HepG2 (cell line): ENCODE results near the gene NOTUM. TPM values are rescaled to one million over a fixed set of nuclear protein-coding genes. Genes with fewer than 3 reads are reported as not detected.
A peak's percentile ranks its signal among the peaks of the same experiment; 100 is the strongest.

Experiments used
- GATA4 ChIP-seq: sonication (generic); IDR thresholded peaks from 2 replicates; pipeline ENCODE4 v1.6.1; 2016; ENCODE audit warnings: antibody characterized with exemption, low read depth, borderline replicate concordance
- MED13 ChIP-seq: sonication (generic); formaldehyde crosslinking; IDR thresholded peaks from 2 replicates; pipeline ENCODE4 v1.5.0; 2020; ENCODE audit warnings: missing genetic modification reagents
- MLLT10 ChIP-seq: sonication (generic); formaldehyde crosslinking; IDR thresholded peaks from 2 replicates; pipeline ENCODE4 v1.4.0; 2020; ENCODE audit warnings: missing genetic modification reagents
- NAIF1 ChIP-seq: sonication (generic); formaldehyde crosslinking; IDR thresholded peaks from 2 replicates; pipeline ENCODE4 v1.5.0; 2020; ENCODE audit warnings: mild to moderate bottlenecking, missing genetic modification reagents, borderline replicate concordance
- NFATC3 ChIP-seq: sonication (generic); formaldehyde crosslinking; IDR thresholded peaks from 2 replicates; pipeline ENCODE4 v1.5.1; 2020; ENCODE audit warnings: mild to moderate bottlenecking, missing genetic modification reagents
- POLR2A ChIP-seq, 2 experiments: IDR thresholded peaks; 2 replicates each; pipeline ENCODE4 v1.6.1; 2011; ENCODE audit warnings: low read depth in 2 of 2, low read length in 2 of 2, mild to moderate bottlenecking in 1 of 2, moderate library complexity in 1 of 2; ENCODE audit not compliant: insufficient read depth in 1 of 2
- RARA ChIP-seq: IDR thresholded peaks from 2 replicates; pipeline ENCODE4 v1.6.1; 2016; ENCODE audit warnings: missing genetic modification reagents, missing compliant biosample characterization
- SIN3A ChIP-seq: IDR thresholded peaks from 2 replicates; pipeline ENCODE4 v1.6.1; 2011; ENCODE audit warnings: low read depth, mild to moderate bottlenecking, control low read depth, low read length, borderline replicate concordance
- SMAD3 ChIP-seq: sonication (generic); formaldehyde crosslinking; IDR thresholded peaks from 2 replicates; pipeline ENCODE4 v1.4.0; 2020; ENCODE audit warnings: missing genetic modification reagents
- SOX13 ChIP-seq, 3 experiments: fragments of 450-650 bp in 1 of 3; sonication (generic) in 1 of 3; formaldehyde crosslinking in 1 of 3; IDR thresholded peaks in 2 of 3; conservative IDR thresholded peaks in 1 of 3; 2 replicates each; pipeline versions ENCODE4 v1.5.0 to v1.6.1; 2016 to 2020; ENCODE audit warnings: antibody characterized with exemption in 1 of 3, mild to moderate bottlenecking in 1 of 3, missing compliant biosample characterization in 1 of 3, missing genetic modification reagents in 1 of 3, moderate library complexity in 1 of 3
- SPEN ChIP-seq: sonication (generic); formaldehyde crosslinking; IDR thresholded peaks from 2 replicates; pipeline ENCODE4 v1.5.1; 2020; ENCODE audit warnings: low read depth, mild to moderate bottlenecking, missing genetic modification reagents
- TBX2 ChIP-seq: sonication (generic); formaldehyde crosslinking; IDR thresholded peaks from 2 replicates; pipeline ENCODE4 v1.5.0; 2020; ENCODE audit warnings: missing genetic modification reagents, mild to moderate bottlenecking, borderline replicate concordance
- ZBTB7B ChIP-seq: sonication (generic); formaldehyde crosslinking; IDR thresholded peaks from 2 replicates; pipeline ENCODE4 v1.4.0; 2020; ENCODE audit warnings: missing genetic modification reagents
- ZNF292 ChIP-seq: sonication (generic); formaldehyde crosslinking; IDR thresholded peaks from 2 replicates; pipeline ENCODE4 v1.8.1; 2022; ENCODE audit warnings: mild to moderate bottlenecking, low read depth, missing genetic modification reagents, borderline replicate concordance
- ZNF354B ChIP-seq: sonication (generic); formaldehyde crosslinking; IDR thresholded peaks from 2 replicates; pipeline ENCODE4 v1.8.0; 2022; ENCODE audit warnings: mild to moderate bottlenecking, missing genetic modification reagents
- ZNF709 ChIP-seq: sonication (generic); formaldehyde crosslinking; IDR thresholded peaks from 2 replicates; pipeline ENCODE4 v1.5.0; 2020; ENCODE audit warnings: mild to moderate bottlenecking, missing genetic modification reagents
- ZNF775 ChIP-seq: sonication (generic); formaldehyde crosslinking; IDR thresholded peaks from 2 replicates; pipeline ENCODE4 v1.4.0; 2020; ENCODE audit warnings: missing genetic modification reagents, mild to moderate bottlenecking, moderate library complexity, borderline replicate concordance
- polyA plus RNA-seq, 8 experiments: library from polyadenylated mRNA; depleted of rRNA in 3 of 8; stranded (reverse) in 7 of 8; unstranded in 1 of 8; fragments of >200 nt; fragmentation: Illumina TruSeq in 4 of 8; extraction: Trizol in 4 of 8; gene quantifications; 2 replicates each; pipeline versions ENCODE4 v1.2.1 to v1.2.3, GENCODE V29; 2011 to 2016; ENCODE audit warnings: low read depth in 4 of 8, missing spikeins in 1 of 8, mixed read lengths in 1 of 8; ENCODE audit not compliant: insufficient read depth in 1 of 8
- total RNA-seq, 5 experiments: library from RNA; depleted of rRNA; stranded (reverse); fragments of >200 nt; fragmentation: Illumina TruSeq; extraction: Trizol; gene quantifications; 2 replicates each; pipeline ENCODE4 v1.2.3, GENCODE V29; 2016; ENCODE audit warnings: low read depth in 1 of 5
- TF ChIP-seq, protein P1 (sequence below): sonication (generic); formaldehyde crosslinking; IDR thresholded peaks from 2 replicates; pipeline ENCODE4 v1.5.0; 2020; ENCODE audit warnings: mild to moderate bottlenecking, missing genetic modification reagents, moderate library complexity
- TF ChIP-seq, protein P2 (sequence below): sonication (generic); formaldehyde crosslinking; IDR thresholded peaks from 2 replicates; pipeline ENCODE4 v1.5.0; 2020; ENCODE audit warnings: missing genetic modification reagents
- TF ChIP-seq, protein P3 (sequence below): sonication (generic); formaldehyde crosslinking; IDR thresholded peaks from 2 replicates; pipeline ENCODE4 v1.4.0; 2020; ENCODE audit warnings: low read depth, mild to moderate bottlenecking, missing genetic modification reagents
- TF ChIP-seq, protein P4 (sequence below): IDR thresholded peaks from 2 replicates; pipeline ENCODE4 v1.6.1; 2018; ENCODE audit warnings: missing genetic modification reagents
- TF ChIP-seq, protein P5 (sequence below): IDR thresholded peaks from 2 replicates; pipeline ENCODE4 v1.6.1; 2016; ENCODE audit warnings: missing genetic modification reagents, missing compliant biosample characterization
- TF ChIP-seq, protein P6 (sequence below): sonication (generic); formaldehyde crosslinking; conservative IDR thresholded peaks from 2 replicates; pipeline ENCODE4 v1.5.0; 2020; ENCODE audit warnings: missing genetic modification reagents

The NOTUM gene
- total and polyA plus RNA-seq, 2 of the 13 experiments (the other 11 are each of a cell fraction or from before 2014, with no cell fraction given): 150 to 160 TPM

DNA sequence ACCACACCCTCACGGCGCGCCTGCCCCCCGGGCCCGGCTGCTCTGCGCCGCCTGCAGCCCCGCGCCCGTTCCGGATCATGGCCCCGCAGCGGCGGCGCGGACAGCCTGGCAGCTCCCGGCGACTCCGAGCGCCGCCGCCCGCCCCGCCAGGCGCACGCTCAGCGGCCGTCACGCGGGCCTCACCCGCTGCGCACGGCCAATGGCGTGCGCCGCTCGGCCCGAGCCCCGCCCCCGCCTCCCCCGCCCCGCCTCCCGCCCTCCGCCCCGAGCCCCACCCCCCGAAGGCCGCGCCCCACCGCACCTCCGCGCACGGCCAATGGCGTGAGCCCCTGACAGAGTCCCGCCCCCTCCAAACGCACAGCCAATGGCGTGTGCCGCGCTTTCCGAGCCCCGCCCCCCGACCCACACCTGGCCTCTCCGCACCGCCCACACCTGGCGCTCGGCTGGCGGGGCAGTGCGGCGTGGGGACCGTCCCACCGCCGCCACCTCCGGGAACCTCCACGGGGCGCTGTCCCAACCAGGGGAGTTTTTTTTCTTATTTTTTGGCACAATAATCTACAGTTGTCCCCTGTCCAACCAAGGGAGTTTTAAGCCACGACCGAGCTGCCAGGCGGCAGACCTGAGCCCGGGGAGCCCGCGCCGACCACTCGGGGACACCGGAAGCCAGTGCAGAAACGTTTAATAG is 49.6 kb downstream of the NOTUM start, which contains the start of gene PCYT2 (continued):
- TF ChIP-seq TBX2 (CRISPR knock-in tag) (peak; percentile 14; the same call in 1 of the 2 replicates), ZNF354B (no peak), MED13 (CRISPR knock-in tag) (0 out of 2 replicates have a peak, but pooled peaks have one; percentile 40), SMAD3 (CRISPR knock-in tag) (no peak), ZNF292 (CRISPR knock-in tag) (no peak), SOX13 (IDR thresholded peaks at IDR 0.05) (no peak), SOX13 (CRISPR knock-in tag; conservative IDR thresholded peaks at IDR 0.05 in 1 of 2, IDR thresholded peaks at IDR 0.05 in 1 of 2) (no peak), SPEN (CRISPR knock-in tag) (0 out of 2 replicates have a peak, but pooled peaks have one; percentile 0), NAIF1 (CRISPR knock-in tag) (no peak), RARA (CRISPR knock-in tag) (0 out of 2 replicates have a peak, but pooled peaks have one; percentile 11), MLLT10 (CRISPR knock-in tag) (no peak), ZBTB7B (CRISPR knock-in tag) (no peak), ZNF709 (CRISPR knock-in tag) (no peak), NFATC3 (CRISPR knock-in tag) (no peak), POLR2A (IDR thresholded peaks at IDR 0.05; ENCODE audit: insufficient read depth in 1 of 2, low read depth in 2 of 2, low read length in 2 of 2) (peak in 1 of 2 experiments; percentile 30; a peak in 1 of 4 replicates), SIN3A (peak; percentile 71; the same call in 1 of the 2 replicates), ZNF775 (CRISPR knock-in tag) (no peak), GATA4 (no peak)
- TF ChIP-seq, protein P1, sequence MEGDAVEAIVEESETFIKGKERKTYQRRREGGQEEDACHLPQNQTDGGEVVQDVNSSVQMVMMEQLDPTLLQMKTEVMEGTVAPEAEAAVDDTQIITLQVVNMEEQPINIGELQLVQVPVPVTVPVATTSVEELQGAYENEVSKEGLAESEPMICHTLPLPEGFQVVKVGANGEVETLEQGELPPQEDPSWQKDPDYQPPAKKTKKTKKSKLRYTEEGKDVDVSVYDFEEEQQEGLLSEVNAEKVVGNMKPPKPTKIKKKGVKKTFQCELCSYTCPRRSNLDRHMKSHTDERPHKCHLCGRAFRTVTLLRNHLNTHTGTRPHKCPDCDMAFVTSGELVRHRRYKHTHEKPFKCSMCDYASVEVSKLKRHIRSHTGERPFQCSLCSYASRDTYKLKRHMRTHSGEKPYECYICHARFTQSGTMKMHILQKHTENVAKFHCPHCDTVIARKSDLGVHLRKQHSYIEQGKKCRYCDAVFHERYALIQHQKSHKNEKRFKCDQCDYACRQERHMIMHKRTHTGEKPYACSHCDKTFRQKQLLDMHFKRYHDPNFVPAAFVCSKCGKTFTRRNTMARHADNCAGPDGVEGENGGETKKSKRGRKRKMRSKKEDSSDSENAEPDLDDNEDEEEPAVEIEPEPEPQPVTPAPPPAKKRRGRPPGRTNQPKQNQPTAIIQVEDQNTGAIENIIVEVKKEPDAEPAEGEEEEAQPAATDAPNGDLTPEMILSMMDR (CRISPR knock-in tag): peak; percentile 47
- TF ChIP-seq, protein P2, sequence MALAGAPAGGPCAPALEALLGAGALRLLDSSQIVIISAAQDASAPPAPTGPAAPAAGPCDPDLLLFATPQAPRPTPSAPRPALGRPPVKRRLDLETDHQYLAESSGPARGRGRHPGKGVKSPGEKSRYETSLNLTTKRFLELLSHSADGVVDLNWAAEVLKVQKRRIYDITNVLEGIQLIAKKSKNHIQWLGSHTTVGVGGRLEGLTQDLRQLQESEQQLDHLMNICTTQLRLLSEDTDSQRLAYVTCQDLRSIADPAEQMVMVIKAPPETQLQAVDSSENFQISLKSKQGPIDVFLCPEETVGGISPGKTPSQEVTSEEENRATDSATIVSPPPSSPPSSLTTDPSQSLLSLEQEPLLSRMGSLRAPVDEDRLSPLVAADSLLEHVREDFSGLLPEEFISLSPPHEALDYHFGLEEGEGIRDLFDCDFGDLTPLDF: no peak
- TF ChIP-seq, protein P3, sequence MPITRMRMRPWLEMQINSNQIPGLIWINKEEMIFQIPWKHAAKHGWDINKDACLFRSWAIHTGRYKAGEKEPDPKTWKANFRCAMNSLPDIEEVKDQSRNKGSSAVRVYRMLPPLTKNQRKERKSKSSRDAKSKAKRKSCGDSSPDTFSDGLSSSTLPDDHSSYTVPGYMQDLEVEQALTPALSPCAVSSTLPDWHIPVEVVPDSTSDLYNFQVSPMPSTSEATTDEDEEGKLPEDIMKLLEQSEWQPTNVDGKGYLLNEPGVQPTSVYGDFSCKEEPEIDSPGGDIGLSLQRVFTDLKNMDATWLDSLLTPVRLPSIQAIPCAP (CRISPR knock-in tag): no peak
- TF ChIP-seq, protein P4, sequence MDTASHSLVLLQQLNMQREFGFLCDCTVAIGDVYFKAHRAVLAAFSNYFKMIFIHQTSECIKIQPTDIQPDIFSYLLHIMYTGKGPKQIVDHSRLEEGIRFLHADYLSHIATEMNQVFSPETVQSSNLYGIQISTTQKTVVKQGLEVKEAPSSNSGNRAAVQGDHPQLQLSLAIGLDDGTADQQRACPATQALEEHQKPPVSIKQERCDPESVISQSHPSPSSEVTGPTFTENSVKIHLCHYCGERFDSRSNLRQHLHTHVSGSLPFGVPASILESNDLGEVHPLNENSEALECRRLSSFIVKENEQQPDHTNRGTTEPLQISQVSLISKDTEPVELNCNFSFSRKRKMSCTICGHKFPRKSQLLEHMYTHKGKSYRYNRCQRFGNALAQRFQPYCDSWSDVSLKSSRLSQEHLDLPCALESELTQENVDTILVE (CRISPR knock-in tag): no peak
- TF ChIP-seq, protein P5, sequence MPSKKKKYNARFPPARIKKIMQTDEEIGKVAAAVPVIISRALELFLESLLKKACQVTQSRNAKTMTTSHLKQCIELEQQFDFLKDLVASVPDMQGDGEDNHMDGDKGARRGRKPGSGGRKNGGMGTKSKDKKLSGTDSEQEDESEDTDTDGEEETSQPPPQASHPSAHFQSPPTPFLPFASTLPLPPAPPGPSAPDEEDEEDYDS (CRISPR knock-in tag): peak; percentile 66
- TF ChIP-seq, protein P6, sequence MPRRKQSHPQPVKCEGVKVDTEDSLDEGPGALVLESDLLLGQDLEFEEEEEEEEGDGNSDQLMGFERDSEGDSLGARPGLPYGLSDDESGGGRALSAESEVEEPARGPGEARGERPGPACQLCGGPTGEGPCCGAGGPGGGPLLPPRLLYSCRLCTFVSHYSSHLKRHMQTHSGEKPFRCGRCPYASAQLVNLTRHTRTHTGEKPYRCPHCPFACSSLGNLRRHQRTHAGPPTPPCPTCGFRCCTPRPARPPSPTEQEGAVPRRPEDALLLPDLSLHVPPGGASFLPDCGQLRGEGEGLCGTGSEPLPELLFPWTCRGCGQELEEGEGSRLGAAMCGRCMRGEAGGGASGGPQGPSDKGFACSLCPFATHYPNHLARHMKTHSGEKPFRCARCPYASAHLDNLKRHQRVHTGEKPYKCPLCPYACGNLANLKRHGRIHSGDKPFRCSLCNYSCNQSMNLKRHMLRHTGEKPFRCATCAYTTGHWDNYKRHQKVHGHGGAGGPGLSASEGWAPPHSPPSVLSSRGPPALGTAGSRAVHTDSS (CRISPR knock-in tag): no peak
